NCI-H526 (cell line): ENCODE data around the gene TCL1A.
"Not testable (repeated sequence)": the region's sequence is repeated elsewhere in the genome, so short reads cannot be mapped to it uniquely, and the experiment has no call there.

Experiments
- DNase-seq, 2 experiments: peaks; one replicate each; lab custom pipeline; 2025; lab: John Stamatoyannopoulos, UW

The TCL1A gene

GRCh38 chr14:95713596-95714371, at the start of gene TCL1A:
Gene TCL1A, minus strand, starts transcription at chr14:95714125. Its CDS starts 59 bp downstream, at chr14:95714066.
- no peak for DNase-seq

DNA sequence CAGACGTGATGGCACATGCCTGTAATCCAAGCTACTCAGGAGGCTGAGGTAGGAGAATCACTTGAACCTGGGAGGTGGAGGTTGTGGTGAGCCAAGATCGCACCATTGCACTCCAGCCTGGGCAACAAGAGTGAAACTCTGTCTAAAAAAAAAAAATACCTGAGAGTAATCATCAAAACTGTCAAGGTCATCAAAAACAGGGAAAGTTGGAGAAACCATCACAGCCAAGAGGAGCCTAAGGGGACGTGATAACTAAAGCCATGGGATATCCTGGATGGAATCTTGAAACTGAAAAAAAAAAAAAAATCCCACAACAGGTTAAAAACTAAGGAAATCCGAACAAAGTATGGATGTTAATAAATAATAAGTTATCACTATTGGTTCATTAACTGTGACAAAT, 49.1 kb upstream of the TCL1A start:
- not testable (repeated sequence) for DNase-seq

DNA sequence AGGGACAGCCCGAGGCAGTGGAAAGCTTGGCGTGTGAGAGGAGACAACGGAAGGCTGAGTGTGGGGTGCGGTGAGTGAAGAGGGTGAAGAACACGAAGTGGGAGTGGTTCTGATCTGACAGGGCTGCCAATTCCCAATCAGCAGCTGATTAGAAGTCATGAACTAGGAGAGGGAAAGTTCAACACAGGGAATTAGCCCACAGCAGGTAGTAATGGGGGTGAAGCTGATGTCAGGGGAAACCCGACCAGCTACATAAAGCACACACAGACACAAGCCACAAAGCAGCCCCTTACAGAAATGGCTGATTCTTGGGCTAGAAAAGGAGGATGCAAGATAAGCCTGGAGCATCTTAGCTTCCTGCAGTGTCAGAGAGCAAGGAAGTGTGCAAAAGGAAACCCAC, 47.5 kb upstream of the TCL1A start:
- DNase-seq, result no peak

GRCh38 chr14:95760596-95760995, 46.7 kb upstream of the TCL1A start:
- no peak for DNase-seq

DNA sequence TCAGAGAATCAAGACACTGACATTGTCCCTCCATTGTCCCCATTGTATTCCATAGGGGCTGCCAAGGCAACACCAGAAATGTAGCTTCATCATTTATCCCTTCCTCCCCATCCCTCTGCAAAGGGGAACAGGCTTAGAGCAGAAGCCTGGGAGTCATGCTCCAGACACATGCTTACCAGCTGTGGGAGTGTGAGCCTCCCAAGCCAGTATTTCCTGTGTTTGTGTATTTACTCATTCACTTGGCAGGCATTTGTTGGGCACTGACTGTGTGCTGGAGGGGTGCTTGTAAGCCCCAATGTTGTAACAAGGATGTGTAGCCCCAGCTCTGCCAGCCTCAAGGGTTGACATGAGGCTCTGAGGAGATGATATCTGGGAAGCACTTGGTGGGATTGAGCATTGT, 46.0 kb upstream of the TCL1A start:
- DNase-seq, result no peak

DNA sequence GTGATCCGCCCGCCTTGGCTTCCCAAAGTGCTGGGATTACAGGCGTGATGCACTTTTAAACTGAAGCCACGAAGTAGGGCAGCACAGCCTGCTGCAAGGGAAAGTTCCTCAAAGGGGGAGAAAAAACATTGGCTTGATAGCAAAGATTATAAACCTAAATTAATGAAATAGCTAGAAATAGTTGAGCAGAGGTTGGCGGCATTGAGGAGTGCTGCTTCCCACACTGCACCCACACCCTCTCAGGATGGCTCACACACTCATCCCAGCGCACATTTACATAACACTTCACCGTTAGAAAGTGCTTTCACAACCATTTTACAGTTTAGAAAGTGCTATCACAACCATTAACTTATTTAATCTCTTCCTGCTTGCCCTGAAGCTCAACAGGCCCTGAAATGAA, 44.4 kb upstream of the TCL1A start:
- no peak for DNase-seq

DNA sequence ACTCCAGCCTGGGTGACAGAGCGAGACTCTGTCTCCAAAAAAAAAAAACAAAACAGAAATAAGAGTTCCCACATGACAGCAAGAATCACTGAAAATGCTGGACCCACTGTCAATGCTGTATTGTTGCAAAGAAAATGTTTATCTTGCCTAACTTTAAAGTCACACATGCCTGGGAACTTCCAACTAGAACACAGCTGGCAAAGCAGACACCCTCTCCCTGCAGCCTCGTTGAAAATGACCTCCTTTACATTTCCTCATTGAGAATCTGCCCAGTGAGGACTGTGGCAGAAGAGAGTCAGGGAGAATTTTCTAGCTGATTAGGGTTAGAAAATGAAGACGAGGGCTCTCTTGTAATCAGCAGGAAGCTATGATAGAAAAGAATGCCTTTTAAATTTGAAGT, 42.8 kb upstream of the TCL1A start:
- DNase-seq, result no peak

GRCh38 chr14:95756127-95756526, 42.2 kb upstream of the TCL1A start:
- no peak for DNase-seq

GRCh38 chr14:95741781-95742180, 27.9 kb upstream of the TCL1A start:
- DNase-seq, result no peak

DNA sequence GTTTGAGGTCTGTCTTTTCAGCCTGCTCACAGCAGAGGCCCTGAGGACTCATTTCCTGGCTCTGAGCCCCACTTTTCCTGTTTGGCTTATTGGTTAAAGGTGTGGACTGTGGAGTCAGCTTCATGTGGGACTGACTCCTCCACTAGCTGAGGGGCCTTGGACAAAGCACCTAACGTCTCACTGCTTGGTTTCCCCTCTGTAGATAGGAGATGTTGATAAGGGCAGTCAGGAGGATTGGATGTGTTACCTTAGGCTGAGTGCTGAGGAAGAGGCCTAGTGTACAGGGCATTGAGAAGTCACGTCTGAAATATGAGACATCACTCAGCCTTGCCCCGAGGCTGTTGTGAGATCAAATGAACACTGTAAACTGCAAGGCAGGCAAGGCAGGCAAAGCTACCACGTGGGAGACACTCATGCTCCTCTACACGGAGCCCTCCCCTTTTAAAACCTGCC, 27.1 kb upstream of the TCL1A start:
- DNase-seq, result peak; percentile 85 to 89

DNA sequence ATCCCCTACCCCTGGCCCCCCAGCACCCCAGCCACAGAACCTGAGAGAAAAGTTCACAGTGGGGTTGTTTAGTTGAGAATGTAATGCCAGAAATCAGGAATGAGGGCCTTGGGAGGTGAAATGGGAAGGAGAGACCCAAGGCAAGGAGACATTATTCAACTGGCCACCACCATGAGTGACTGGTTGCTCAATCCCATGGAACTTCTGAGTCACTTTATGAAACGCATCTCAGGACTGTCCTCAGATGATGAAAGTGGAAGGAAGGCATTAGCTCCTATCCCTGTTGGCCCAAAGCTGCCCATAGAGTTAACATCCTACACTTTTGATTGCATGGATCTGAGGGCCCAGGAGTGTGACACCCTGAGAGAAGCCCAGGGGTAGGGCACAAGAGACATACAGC, 25.4 kb upstream of the TCL1A start:
- no peak for DNase-seq

GRCh38 chr14:95733212-95733611, 19.3 kb upstream of the TCL1A start:
- DNase-seq, result no peak

DNA sequence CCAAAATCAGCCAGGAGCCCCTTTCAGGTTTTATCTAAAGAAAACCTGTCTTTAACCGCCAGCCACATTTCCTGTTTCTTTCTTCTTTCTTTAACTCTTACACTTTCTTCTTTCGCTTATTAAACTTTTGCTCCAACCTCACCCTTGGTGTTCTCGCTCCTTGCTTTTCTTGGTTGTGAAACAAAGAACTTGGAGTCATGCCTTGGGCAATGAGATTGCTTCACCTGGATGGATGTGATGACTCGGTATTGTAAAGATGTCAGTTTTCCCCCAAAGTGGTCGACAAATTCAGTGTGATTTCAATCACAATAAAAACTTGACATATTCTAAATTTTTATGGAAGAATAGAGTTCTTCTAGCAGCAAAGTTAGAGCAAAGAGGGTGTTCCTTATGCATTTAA, 16.2 kb upstream of the TCL1A start:
- DNase-seq, result no peak

DNA sequence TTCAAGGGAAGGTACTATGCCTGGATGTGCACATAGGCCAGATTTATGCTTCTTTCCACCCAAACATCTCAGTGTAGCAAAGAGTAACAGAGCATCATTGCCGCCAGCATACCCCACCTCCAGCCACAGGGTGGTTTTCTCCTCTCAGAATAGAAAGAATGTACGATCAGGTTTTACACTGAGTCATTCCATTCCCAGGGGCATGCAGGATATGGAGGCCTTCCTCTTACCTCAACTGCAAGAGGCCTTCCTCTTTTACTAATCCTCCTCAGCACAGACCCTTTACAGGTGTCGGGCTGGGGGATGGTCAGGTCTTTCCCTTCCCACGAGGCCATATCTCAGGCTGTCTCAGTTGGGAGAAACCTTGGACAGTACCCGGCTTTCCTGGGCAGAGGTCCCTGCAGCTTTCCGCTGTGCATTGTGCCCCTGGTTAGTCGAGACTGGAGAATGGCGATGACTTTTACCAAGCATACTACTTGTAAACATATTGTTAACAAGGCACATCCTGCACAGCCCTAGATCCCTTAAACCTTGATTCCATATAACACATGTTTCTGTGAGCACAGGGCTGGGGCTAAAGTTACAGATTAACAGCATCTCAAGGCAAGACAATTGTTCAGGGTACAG, 15.6 kb upstream of the TCL1A start:
- not testable (repeated sequence) for DNase-seq

DNA sequence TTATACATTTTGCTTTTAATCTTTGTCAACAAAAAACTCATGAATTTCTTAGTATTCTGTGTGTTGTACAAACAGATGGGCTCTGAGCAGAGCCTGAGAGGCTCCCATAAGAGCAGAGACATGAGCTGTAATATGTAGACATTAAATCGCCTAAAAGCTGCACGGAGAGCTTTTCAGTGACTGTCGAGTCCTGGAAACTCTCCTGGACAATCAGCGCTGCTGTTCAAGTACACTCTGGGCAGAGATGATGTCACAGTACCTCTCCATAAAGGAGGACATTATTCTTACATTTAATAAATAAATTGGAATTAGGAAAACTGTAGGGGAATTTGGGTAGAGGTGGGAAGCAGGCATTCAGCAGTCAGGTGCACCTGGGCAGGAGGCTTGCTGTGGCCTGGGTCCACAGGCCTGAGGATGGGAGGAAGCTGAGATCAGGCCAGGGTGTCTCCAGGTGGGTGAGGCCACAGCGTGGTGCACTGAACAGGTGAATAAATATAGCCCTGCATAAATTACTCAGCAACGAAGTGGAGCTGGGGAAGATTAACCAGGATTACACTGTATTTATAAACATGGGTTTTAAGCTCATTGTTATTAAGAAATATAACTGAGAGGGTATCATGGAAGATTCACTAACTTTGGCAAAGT, 13.3 kb upstream of the TCL1A start:
- peak; percentile 6 to 54 for DNase-seq

GRCh38 chr14:95725685-95726336, 11.9 kb upstream of the TCL1A start:
- DNase-seq, result no peak

- DNase-seq, result no peak
Observed at GRCh38 chr14:95722525-95723190, 8.7 kb upstream of the TCL1A start.

- DNase-seq, result no peak
Observed at GRCh38 chr14:95712398-95712797, 1.5 kb downstream of the TCL1A start.

DNA sequence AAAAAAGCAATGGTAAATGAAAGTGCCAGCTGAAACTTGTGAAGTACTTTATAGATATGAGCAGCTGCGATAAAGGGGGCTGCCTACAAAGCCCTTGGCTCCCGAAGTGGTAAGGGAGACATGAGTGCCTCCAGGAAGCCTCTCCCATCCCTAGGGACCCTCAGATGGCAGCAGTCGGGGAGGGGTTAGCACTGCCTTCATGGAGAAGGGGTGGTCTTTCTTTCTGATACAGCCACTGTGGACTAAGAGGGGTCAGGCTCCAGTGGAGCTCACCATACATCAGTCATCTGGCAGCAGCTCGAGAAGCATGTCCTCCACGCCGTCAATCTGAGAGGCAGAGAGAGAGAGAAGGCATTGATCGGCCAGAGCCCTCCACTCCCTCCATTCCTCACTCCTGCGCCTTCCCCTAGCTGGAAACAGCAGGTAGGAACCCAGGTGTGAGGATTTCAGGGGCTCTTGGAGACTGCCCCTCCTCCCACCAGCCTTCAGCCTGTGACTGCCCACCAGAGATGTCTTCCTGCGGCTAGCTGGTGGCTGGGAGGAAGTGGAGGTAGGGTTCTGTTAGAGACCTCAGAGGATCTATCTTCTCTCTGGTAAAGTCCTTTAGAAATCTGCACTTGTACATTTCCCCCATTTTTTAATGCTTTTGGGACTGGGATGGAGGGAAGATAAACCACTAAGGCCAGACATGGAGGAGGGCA, 2.3 kb downstream of the TCL1A start:
- DNase-seq, result no peak

- no peak for DNase-seq
Observed at GRCh38 chr14:95710106-95710505, 3.8 kb downstream of the TCL1A start.

- no peak for DNase-seq
Observed at GRCh38 chr14:95707327-95707726, 6.6 kb downstream of the TCL1A start.
